H1 (cell line): ENCODE data around the gene SHQ1. TPM values are rescaled to one million over a fixed set of nuclear protein-coding genes. Genes with fewer than 3 reads are reported as not detected.

Experiments
- HDAC2 ChIP-seq, 2 experiments: fragments of 300-600 bp in 1 of 2; sonication (generic) in 1 of 2; IDR thresholded peaks; 2 replicates each; pipeline ENCODE4 v1.6.1; 2011 to 2012; ENCODE audit warnings: low read depth in 2 of 2, low read length in 2 of 2, mild to moderate bottlenecking in 2 of 2, moderate library complexity in 2 of 2, borderline replicate concordance in 1 of 2, inconsistent platforms in 1 of 2
- RFX5 ChIP-seq: IDR thresholded peaks from 2 replicates; pipeline ENCODE4 v1.6.1; 2011; ENCODE audit warnings: low read depth, low read length, improper control_type of control experiment, borderline replicate concordance
- RNF2 ChIP-seq: fragments of 200-900, 300-1000 bp; sonication (generic); IDR thresholded peaks from 2 replicates; pipeline ENCODE4 v1.7.1; 2016; ENCODE audit warnings: borderline replicate concordance, low read depth, mild to moderate bottlenecking, antibody characterized with exemption, low read length; ENCODE audit not compliant: poor library complexity, severe bottlenecking; ENCODE audit errors: missing control alignments
- SP1 ChIP-seq: IDR thresholded peaks from 2 replicates; pipeline ENCODE4 v1.6.1; 2011; ENCODE audit warnings: low read depth, low read length
- SRF ChIP-seq: IDR thresholded peaks from 2 replicates; pipeline ENCODE4 v1.6.1; 2011; ENCODE audit warnings: mild to moderate bottlenecking, low read depth, low read length, moderate library complexity
- TCF12 ChIP-seq: IDR thresholded peaks from 2 replicates; pipeline ENCODE4 v1.6.1; 2011; ENCODE audit warnings: low read depth, mild to moderate bottlenecking, low read length
- polyA plus RNA-seq, 7 experiments: library from polyadenylated mRNA; depleted of rRNA in 3 of 7; stranded (reverse) in 5 of 7; unstranded in 2 of 7; fragments of >200 nt in 5 of 7; fragments of 200-250 nt in 2 of 7; gene quantifications; 1 replicate in 5 of 7; 2 replicates in 1 of 7; 4 replicates in 1 of 7; pipeline versions ENCODE4 v1.2.1 to v1.2.3, GENCODE V29; 2011 to 2013; ENCODE audit warnings: missing spikeins in 2 of 7, mixed read lengths in 2 of 7
- total RNA-seq: library from RNA; stranded (reverse); fragmentation: NEBNext Ultra II Directional; extraction: Animal tissue kit (Norgen Biotek cat#: 25700); gene quantifications from 2 replicates; pipeline ENCODE4 v1.2.1, GENCODE V29; 2021
- TF ChIP-seq, protein P1 (sequence below): fragments of 300-600 bp; sonication (generic); IDR thresholded peaks from 2 replicates; pipeline ENCODE4 v1.7.1; 2012; ENCODE audit warnings: low read length, moderate library complexity, mild to moderate bottlenecking, inconsistent platforms; ENCODE audit not compliant: insufficient replicate concordance
- TF ChIP-seq, protein P2 (sequence below), 3 experiments: IDR thresholded peaks; 1 replicate in 2 of 3; 2 replicates in 1 of 3; pipeline versions ENCODE4 v1.5.1 to v1.6.1; 2011; ENCODE audit warnings: low read length in 3 of 3, mild to moderate bottlenecking in 3 of 3, inconsistent platforms in 2 of 3, low read depth in 1 of 3, moderate library complexity in 1 of 3; ENCODE audit not compliant: insufficient read depth in 1 of 3; ENCODE audit errors: control extremely low read depth in 1 of 3

SHQ1 gene
- total and polyA plus RNA-seq, 2 of the 8 experiments (the other 6 are each of a cell fraction or from before 2014, with no cell fraction given) = 10.7 to 34.4 TPM

- TF ChIP-seq, protein P1, sequence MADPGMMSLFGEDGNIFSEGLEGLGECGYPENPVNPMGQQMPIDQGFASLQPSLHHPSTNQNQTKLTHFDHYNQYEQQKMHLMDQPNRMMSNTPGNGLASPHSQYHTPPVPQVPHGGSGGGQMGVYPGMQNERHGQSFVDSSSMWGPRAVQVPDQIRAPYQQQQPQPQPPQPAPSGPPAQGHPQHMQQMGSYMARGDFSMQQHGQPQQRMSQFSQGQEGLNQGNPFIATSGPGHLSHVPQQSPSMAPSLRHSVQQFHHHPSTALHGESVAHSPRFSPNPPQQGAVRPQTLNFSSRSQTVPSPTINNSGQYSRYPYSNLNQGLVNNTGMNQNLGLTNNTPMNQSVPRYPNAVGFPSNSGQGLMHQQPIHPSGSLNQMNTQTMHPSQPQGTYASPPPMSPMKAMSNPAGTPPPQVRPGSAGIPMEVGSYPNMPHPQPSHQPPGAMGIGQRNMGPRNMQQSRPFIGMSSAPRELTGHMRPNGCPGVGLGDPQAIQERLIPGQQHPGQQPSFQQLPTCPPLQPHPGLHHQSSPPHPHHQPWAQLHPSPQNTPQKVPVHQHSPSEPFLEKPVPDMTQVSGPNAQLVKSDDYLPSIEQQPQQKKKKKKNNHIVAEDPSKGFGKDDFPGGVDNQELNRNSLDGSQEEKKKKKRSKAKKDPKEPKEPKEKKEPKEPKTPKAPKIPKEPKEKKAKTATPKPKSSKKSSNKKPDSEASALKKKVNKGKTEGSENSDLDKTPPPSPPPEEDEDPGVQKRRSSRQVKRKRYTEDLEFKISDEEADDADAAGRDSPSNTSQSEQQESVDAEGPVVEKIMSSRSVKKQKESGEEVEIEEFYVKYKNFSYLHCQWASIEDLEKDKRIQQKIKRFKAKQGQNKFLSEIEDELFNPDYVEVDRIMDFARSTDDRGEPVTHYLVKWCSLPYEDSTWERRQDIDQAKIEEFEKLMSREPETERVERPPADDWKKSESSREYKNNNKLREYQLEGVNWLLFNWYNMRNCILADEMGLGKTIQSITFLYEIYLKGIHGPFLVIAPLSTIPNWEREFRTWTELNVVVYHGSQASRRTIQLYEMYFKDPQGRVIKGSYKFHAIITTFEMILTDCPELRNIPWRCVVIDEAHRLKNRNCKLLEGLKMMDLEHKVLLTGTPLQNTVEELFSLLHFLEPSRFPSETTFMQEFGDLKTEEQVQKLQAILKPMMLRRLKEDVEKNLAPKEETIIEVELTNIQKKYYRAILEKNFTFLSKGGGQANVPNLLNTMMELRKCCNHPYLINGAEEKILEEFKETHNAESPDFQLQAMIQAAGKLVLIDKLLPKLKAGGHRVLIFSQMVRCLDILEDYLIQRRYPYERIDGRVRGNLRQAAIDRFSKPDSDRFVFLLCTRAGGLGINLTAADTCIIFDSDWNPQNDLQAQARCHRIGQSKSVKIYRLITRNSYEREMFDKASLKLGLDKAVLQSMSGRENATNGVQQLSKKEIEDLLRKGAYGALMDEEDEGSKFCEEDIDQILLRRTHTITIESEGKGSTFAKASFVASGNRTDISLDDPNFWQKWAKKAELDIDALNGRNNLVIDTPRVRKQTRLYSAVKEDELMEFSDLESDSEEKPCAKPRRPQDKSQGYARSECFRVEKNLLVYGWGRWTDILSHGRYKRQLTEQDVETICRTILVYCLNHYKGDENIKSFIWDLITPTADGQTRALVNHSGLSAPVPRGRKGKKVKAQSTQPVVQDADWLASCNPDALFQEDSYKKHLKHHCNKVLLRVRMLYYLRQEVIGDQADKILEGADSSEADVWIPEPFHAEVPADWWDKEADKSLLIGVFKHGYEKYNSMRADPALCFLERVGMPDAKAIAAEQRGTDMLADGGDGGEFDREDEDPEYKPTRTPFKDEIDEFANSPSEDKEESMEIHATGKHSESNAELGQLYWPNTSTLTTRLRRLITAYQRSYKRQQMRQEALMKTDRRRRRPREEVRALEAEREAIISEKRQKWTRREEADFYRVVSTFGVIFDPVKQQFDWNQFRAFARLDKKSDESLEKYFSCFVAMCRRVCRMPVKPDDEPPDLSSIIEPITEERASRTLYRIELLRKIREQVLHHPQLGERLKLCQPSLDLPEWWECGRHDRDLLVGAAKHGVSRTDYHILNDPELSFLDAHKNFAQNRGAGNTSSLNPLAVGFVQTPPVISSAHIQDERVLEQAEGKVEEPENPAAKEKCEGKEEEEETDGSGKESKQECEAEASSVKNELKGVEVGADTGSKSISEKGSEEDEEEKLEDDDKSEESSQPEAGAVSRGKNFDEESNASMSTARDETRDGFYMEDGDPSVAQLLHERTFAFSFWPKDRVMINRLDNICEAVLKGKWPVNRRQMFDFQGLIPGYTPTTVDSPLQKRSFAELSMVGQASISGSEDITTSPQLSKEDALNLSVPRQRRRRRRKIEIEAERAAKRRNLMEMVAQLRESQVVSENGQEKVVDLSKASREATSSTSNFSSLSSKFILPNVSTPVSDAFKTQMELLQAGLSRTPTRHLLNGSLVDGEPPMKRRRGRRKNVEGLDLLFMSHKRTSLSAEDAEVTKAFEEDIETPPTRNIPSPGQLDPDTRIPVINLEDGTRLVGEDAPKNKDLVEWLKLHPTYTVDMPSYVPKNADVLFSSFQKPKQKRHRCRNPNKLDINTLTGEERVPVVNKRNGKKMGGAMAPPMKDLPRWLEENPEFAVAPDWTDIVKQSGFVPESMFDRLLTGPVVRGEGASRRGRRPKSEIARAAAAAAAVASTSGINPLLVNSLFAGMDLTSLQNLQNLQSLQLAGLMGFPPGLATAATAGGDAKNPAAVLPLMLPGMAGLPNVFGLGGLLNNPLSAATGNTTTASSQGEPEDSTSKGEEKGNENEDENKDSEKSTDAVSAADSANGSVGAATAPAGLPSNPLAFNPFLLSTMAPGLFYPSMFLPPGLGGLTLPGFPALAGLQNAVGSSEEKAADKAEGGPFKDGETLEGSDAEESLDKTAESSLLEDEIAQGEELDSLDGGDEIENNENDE = no peak
- TF ChIP-seq HDAC2 (IDR thresholded peaks at IDR 0.05; ENCODE audit: borderline replicate concordance in 1 of 2, low read depth in 2 of 2, low read length in 2 of 2) (no peak), RFX5 (no peak), SP1 (no peak), RNF2 (no peak), TCF12 (no peak), SRF (no peak)
- TF ChIP-seq, protein P2, sequence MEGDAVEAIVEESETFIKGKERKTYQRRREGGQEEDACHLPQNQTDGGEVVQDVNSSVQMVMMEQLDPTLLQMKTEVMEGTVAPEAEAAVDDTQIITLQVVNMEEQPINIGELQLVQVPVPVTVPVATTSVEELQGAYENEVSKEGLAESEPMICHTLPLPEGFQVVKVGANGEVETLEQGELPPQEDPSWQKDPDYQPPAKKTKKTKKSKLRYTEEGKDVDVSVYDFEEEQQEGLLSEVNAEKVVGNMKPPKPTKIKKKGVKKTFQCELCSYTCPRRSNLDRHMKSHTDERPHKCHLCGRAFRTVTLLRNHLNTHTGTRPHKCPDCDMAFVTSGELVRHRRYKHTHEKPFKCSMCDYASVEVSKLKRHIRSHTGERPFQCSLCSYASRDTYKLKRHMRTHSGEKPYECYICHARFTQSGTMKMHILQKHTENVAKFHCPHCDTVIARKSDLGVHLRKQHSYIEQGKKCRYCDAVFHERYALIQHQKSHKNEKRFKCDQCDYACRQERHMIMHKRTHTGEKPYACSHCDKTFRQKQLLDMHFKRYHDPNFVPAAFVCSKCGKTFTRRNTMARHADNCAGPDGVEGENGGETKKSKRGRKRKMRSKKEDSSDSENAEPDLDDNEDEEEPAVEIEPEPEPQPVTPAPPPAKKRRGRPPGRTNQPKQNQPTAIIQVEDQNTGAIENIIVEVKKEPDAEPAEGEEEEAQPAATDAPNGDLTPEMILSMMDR (IDR thresholded peaks at IDR 0.05; ENCODE audit: control extremely low read depth in 1 of 3, insufficient read depth in 1 of 3, low read depth in 1 of 3, low read length in 3 of 3) = no peak
These were observed 38.2 kb downstream of the SHQ1 start (continued) for GRCh38 chr3:72810063-72810462.
